GM19455 (cell line): Measurements from ENCODE around the gene ANKH.

Experiments used
- ATAC-seq: cut with Tn5 transposase; IDR thresholded peaks from one replicate; pipeline ENCODE4 v1.9.1; 2021; ENCODE audit not compliant: unreplicated experiment

Gene ANKH

DNA sequence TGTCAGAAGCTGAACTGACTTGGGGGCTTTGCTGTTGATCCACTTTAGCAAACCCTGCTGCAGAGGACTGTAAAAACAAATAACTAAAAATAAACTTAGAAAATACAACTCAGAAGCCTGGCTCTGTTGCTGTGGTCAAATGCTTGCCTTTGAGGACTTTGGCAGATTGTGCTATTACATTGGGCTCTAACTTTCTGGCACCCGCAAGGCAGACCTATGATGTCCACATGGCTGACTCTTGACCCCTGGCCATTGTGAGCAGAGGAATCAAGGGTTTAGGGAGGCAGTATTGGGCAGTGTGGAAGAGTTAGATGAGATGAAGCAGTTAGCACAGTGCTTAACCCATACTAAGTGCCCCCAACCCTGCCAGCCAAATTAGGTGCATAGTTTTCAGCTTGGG, 173.1 kb downstream of the ANKH start:
- ATAC-seq = no peak

GRCh38 chr5:14696851-14697250, 174.7 kb downstream of the ANKH start:
- ATAC-seq = no peak

DNA sequence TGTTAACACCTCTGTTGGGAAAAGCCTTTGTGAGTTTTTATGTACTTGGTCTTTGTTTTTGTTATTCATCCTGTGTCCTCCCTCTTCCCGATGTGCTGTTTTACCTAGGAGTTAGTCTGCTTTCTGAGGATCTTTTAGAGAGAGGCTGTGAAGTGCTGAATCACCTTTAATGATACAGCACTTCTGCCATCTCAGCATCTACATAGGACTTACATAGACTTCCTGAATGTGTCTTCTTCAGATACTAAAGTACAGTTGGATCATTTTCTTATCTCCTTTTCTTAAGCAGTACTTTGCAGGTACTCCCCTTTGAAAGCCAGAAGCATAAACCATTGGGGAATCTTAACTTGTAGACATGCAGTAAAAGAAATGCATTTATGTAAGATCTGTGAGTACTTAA, 175.5 kb downstream of the ANKH start:
- no peak for ATAC-seq

DNA sequence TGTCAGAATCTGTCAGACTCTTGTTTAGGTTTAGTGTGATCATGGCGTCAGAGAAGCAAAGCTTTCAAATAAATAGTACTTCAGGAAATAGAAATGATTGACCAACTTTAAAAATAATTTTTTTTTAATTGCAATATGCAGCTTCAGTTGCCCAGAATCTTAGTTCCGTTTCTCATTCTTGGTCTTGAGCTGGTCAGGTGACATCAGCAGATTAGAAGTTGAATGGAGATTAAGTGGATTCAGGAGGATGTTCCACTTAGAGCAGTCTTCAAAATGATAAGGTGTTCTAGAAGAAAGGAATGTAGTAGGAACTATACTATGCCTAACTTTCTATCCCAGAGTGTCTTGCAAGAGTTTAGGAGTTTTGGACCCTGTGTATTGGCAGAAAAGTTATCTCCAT, 176.4 kb downstream of the ANKH start:
- no peak for ATAC-seq

DNA sequence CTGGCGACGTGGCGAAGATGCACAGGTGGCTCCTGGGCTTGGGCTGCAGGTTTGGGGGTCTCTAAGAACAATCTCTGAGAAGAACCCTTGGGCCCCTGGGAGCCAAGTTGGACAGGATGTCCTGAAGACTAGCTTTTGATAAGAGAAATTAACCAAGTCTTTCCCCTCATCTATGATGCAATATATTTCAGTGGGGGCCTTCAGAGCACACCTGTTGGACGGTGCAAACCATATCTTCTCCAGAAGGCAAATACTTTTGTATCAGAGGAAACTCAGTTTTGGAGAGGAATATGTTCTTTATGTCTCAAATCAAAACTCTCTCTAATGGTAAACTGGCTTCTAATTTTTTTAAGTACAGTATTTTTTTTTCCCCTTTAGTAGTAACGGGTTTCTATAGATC, 178.5 kb downstream of the ANKH start:
- ATAC-seq = no peak

- ATAC-seq = no peak
These were observed 184.4 kb downstream of the ANKH start for GRCh38 chr5:14687023-14687665.

- no peak for ATAC-seq
These were observed 185.1 kb downstream of the ANKH start for GRCh38 chr5:14686517-14686916.

DNA sequence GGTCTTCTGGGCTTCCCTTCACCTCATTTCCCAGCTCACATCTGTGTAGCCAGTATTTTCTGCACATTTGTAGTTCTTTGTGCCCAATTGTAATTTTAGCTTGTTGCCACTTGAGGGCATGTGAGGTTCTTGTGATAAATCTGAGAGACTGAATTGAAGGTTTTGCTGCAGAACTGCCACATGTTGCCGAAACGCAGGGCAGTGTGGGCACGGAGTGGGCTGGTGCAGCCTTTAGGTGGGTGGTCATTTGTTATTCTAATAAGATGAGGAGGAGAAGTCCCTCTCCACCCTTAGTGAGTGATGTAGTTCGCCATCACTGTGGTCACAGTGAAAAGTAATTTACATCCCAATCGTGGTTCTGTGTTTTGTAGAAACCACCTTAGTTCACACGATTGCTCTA, 185.8 kb downstream of the ANKH start:
- peak; percentile 82 for ATAC-seq

DNA sequence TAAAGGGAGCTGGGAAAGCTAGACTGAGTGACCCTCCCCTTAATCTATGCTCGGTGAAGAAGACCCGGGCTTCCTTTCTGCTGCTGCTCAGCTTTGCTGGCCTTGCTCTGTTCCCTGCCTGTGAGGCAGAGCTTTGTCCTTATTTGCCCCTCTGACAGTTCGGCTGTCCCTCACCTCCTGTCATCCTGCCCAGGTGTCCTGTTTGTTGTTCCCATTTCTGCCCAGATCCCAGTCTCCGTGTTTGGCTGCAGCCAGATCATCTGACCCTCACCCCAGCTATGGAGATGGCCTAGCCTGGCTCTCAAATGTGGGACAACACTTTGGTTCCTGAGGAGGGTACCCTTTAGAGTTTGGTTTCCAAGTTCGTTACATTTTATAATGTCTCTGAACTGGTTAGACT, 186.8 kb downstream of the ANKH start:
- ATAC-seq = no peak

- ATAC-seq = no peak
These were observed 187.6 kb downstream of the ANKH start for GRCh38 chr5:14683906-14684455.

DNA sequence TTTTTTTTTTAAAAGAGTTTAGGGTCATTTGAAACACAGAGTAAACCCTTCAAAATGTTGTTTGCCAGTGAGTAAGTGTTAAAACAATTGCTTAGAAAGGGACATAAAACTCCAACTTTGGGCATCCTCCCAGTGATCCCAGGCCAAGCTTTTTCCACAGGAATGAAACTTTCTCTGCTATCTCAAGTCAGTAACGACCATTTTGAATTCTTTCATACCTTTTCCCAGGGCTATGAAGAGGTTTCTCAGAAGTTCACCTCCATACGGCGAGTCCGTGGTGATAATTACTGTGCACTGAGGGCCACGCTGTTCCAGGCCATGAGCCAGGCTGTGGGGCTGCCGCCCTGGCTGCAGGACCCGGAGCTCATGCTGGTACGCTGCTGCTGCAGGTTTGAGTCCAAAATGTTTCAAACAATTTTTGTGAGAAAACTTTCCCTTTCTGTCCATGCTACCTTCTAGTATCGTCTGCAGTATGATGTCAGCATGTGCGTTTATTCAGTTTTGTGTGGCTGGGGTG, 190.3 kb downstream of the ANKH start:
- no peak for ATAC-seq

- no peak for ATAC-seq
These were observed 192.0 kb downstream of the ANKH start for GRCh38 chr5:14679595-14679994.

DNA sequence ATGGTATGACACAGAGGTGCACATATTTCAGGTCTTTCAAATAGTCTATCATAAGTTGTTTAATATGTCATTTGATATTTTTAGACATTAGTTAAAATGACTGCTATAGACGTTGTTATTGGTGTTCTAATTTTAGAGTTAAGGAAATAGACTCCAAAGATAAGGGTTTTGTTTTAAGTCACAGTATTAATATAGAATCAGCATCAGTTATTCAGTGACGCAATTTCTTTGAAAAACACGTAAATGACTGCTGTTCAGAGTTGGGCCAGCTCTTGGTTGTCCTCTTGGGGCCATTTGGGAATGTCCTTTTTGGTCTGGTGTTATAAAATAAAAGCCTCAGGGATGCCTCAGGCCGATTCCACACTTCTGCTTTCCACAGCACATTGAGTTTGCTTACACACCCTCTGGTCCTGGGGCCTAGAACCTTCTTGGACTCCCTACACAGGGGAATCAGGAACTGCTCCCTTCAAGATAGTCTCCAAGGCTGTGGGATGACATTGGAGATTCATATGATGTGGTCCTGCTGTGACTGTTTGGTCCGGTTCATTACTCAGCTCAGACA, 192.7 kb downstream of the ANKH start:
- ATAC-seq = no peak

GRCh38 chr5:14676320-14676719, 195.3 kb downstream of the ANKH start:
- peak; percentile 43 for ATAC-seq

DNA sequence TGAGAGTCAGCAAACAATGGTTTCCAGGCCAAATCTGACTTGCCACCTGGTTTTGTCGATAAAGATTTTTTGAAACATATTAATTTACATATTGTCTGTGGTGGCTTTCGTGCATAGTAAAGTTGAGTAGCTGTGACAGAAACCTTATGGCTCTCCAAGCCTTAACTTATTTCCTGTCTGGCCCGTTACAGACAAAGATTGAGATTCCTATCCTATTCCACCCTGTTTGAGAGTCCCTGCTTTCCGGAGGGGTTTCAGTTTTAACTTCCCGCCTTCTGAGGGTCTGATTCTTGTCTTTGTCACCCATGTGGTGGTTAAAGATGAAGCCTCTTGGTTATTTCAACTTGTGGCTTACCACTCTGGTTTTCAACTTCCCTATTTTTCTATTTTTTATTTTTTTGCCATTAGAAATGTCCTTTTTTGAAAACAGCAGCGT, 195.7 kb downstream of the ANKH start:
- ATAC-seq = peak; percentile 45

- ATAC-seq = peak; percentile 11
These were observed 196.4 kb downstream of the ANKH start for GRCh38 chr5:14674983-14675854.

DNA sequence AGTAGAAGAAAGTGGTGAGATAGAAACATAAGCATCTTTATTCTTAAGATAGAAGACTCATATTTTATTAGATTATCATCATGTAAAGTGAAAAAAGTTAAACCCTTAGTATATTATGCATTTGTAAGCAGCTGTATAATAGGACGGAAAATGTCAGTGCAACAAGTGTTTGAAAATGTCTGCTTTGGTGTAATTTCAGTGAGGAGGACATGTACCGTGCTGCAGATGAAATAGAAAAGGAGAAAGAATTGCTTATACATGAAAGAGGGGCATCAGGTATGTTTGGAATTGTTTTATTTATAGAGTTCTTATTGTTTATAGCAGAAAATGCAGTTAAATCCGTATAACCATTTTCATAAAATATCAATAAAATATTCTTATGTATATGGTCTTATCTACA, 198.1 kb downstream of the ANKH start:
- ATAC-seq = no peak

GRCh38 chr5:14672484-14673394, 198.8 kb downstream of the ANKH start:
- ATAC-seq = no peak

GRCh38 chr5:14672082-14672481, 199.5 kb downstream of the ANKH start:
- no peak for ATAC-seq

DNA sequence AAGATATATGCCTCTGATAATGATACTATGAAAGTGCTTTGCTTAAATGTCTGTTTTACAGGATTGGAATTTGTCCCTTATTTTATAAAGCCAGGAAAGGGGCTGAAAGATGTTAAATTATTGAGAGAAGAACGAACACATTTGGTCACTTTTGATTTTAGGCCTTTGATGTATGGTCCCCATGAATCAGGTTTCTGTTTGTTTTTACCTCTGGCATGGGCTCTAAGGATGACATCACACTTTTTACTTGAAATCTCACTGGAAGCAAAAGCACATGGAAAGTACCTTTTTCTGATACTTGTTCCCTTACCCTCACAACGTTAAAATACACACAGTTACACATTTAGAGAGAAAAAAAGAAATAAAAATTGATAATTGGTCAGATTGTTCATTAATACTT, 200.2 kb downstream of the ANKH start:
- ATAC-seq = no peak

DNA sequence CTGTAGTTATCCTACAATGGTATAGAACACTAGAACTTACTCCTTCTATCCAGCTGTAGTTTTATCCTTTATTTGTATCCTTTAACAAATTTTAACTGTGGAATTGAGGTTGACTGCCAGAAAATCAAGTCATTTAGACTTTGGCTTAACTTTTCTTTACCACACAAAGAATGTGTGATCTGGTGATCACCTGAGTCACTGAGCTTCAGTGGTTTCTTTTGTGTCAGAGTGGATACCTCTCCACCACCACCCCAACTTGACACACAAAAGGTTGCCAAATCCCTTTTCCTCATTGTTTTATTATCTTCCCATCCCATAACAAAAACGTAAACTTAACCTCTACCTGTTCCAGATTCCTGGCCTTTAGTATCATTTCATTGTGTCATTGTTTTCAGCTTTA, 201.6 kb downstream of the ANKH start:
- no peak for ATAC-seq
